SK-N-SH (cell line): ENCODE data around the gene SORCS3. TPM values are rescaled to one million over a fixed set of nuclear protein-coding genes. Genes with fewer than 3 reads are reported as not detected.

Experiments
- CTCF ChIA-PET: fragments of 300-600, 350-600 bp; formaldehyde crosslinking; extraction: SDS; loops from one replicate; lab custom pipeline; 2021; lab: Yijun Ruan, JAX
- POLR2A ChIA-PET: fragments of 350-600 bp; sonication (Branson Sonifier 250); formaldehyde crosslinking; extraction: SDS; loops from one replicate; lab custom pipeline; 2020; ENCODE audit warnings: antibody characterized with exemption, inconsistent platforms; lab: Yijun Ruan, JAX
- DNase-seq: peaks from one replicate; pipeline ENCODE4 v3.0.0; 2012
- H2AFZ ChIP-seq: fragments of 200-600 bp; sonication (generic); 2 replicates; pipeline ENCODE4 v1.8.1; 2016; ENCODE audit warnings: antibody characterized with exemption, mild to moderate bottlenecking, low read depth
- H3F3A ChIP-seq: fragments of 200-600 bp; sonication (generic); replicated peaks from 2 replicates; pipeline ENCODE3; 2016; ENCODE audit warnings: antibody characterized with exemption, mild to moderate bottlenecking; ENCODE audit not compliant: insufficient read depth
- H3K27ac ChIP-seq, 2 experiments: fragments of 200-500 bp in 1 of 2; fragments of 200-600 bp in 1 of 2; sonication (Bioruptor generic) in 1 of 2; sonication (generic), shearing (Covaris generic) in 1 of 2; 2 replicates each; pipeline versions ENCODE4 v1.5.1 to v1.6.1; 2014 to 2016; ENCODE audit warnings: low read depth in 2 of 2, inconsistent platforms in 1 of 2, low read length in 1 of 2, mild to moderate bottlenecking in 1 of 2, mixed read lengths in 1 of 2
- H3K27me3 ChIP-seq: fragments of 200-600 bp; sonication (generic), shearing (Covaris generic); 2 replicates; pipeline ENCODE4 v1.6.1; 2016; ENCODE audit warnings: mixed run types; ENCODE audit not compliant: insufficient read depth
- H3K36me3 ChIP-seq, 2 experiments: fragments of 200-500 bp in 1 of 2; fragments of 200-600 bp in 1 of 2; sonication (Bioruptor generic) in 1 of 2; sonication (generic) in 1 of 2; replicated peaks in 1 of 2; 2 replicates each; pipeline versions ENCODE3 to v1.5.1; 2014 to 2016; ENCODE audit warnings: low read length in 1 of 2, mild to moderate bottlenecking in 1 of 2; ENCODE audit not compliant: insufficient read depth in 2 of 2, control insufficient read depth in 1 of 2
- H3K4me1 ChIP-seq, 2 experiments: fragments of 200-500 bp in 1 of 2; fragments of 200-600 bp in 1 of 2; sonication (Bioruptor generic) in 1 of 2; sonication (generic), shearing (Covaris generic) in 1 of 2; 2 replicates each; pipeline versions ENCODE4 v1.5.1 to v1.6.1; 2014 to 2016; ENCODE audit warnings: low read depth in 1 of 2, low read length in 1 of 2, mixed run types in 1 of 2; ENCODE audit not compliant: insufficient read depth in 2 of 2, control insufficient read depth in 1 of 2
- H3K4me2 ChIP-seq: fragments of 200-600 bp; sonication (generic), shearing (Covaris generic); 2 replicates; pipeline ENCODE4 v1.6.1; 2017; ENCODE audit warnings: mixed run types
- H3K4me3 ChIP-seq, 2 experiments: fragments of 200-500 bp in 1 of 2; fragments of 200-600 bp in 1 of 2; sonication (Bioruptor generic) in 1 of 2; sonication (generic), shearing (Covaris generic) in 1 of 2; 2 replicates each; pipeline versions ENCODE4 v1.5.1 to v1.8.1; 2014 to 2016; ENCODE audit warnings: low read depth in 2 of 2, inconsistent platforms in 1 of 2, low read length in 1 of 2, mild to moderate bottlenecking in 1 of 2, mixed read lengths in 1 of 2, moderate library complexity in 1 of 2
- H3K79me2 ChIP-seq: fragments of 200-600 bp; sonication (generic); 2 replicates; pipeline ENCODE4 v1.8.1; 2017; ENCODE audit warnings: mild to moderate bottlenecking; ENCODE audit not compliant: insufficient read depth
- H3K9ac ChIP-seq: fragments of 200-600 bp; sonication (generic); 2 replicates; pipeline ENCODE4 v1.6.1; 2017; ENCODE audit warnings: mixed run types
- H3K9me2 ChIP-seq: fragments of 200-600 bp; sonication (generic); 2 replicates; pipeline ENCODE4 v1.6.1; 2017; ENCODE audit warnings: mixed run types
- H3K9me3 ChIP-seq: fragments of 200-600 bp; sonication (generic); 2 replicates; pipeline ENCODE4 v1.6.1; 2017; ENCODE audit warnings: mixed run types, mild to moderate bottlenecking, moderate library complexity
- H4K20me1 ChIP-seq: fragments of 200-600 bp; sonication (generic); 2 replicates; pipeline ENCODE4 v1.6.1; 2017; ENCODE audit warnings: mild to moderate bottlenecking, mixed run types; ENCODE audit not compliant: insufficient read depth
- CHD2 ChIP-seq: fragments of 150-350 bp; IDR thresholded peaks from 2 replicates; pipeline ENCODE4 v1.6.1; 2018; ENCODE audit warnings: low read length; ENCODE audit not compliant: partially characterized antibody
- ELF1 ChIP-seq: IDR thresholded peaks from 2 replicates; pipeline ENCODE4 v1.4.0; 2012
- EP300 ChIP-seq, 2 experiments: IDR thresholded peaks; 2 replicates each; pipeline versions ENCODE4 v1.4.0 to v1.6.1; 2012; ENCODE audit warnings: borderline replicate concordance in 1 of 2, low read depth in 1 of 2, low read length in 1 of 2
- EZH2phosphoT487 ChIP-seq: fragments of 200-600 bp; sonication (generic); IDR thresholded peaks from 2 replicates; pipeline ENCODE4 v1.6.1; 2017; ENCODE audit warnings: low read depth, mixed run types, mild to moderate bottlenecking, antibody characterized with exemption, moderate library complexity, borderline replicate concordance
- FOSL2 ChIP-seq: IDR thresholded peaks from 2 replicates; pipeline ENCODE4 v1.4.0; 2012; ENCODE audit warnings: low read depth, mild to moderate bottlenecking, moderate library complexity, borderline replicate concordance
- FOXJ3 ChIP-seq: sonication (generic); formaldehyde crosslinking; IDR thresholded peaks from 2 replicates; pipeline ENCODE4 v1.5.1; 2020; ENCODE audit warnings: mild to moderate bottlenecking, missing genetic modification reagents
- FOXM1 ChIP-seq: IDR thresholded peaks from 2 replicates; pipeline ENCODE4 v1.4.0; 2012; ENCODE audit warnings: low read depth, mild to moderate bottlenecking
- GATA2 ChIP-seq: sonication (generic); formaldehyde crosslinking; IDR thresholded peaks from 2 replicates; pipeline ENCODE4 v1.5.0; 2020; ENCODE audit warnings: mild to moderate bottlenecking, missing genetic modification reagents
- JUND ChIP-seq: IDR thresholded peaks from 2 replicates; pipeline ENCODE4 v1.4.0; 2012
- MXI1 ChIP-seq: IDR thresholded peaks from 2 replicates; pipeline ENCODE4 v1.6.1; 2012; ENCODE audit warnings: mild to moderate bottlenecking, low read depth, low read length, improper control_type of control experiment
- NFIC ChIP-seq: IDR thresholded peaks from 2 replicates; pipeline ENCODE4 v1.4.0; 2012; ENCODE audit warnings: borderline replicate concordance
- NRF1 ChIP-seq: IDR thresholded peaks from 2 replicates; pipeline ENCODE4 v1.6.1; 2012; ENCODE audit warnings: low read depth, mild to moderate bottlenecking, low read length
- POLR2AphosphoS5 ChIP-seq: IDR thresholded peaks from 2 replicates; pipeline ENCODE4 v1.6.1; 2012; ENCODE audit warnings: low read depth, low read length
- RCOR1 ChIP-seq: fragments of 150-350 bp; IDR thresholded peaks from 2 replicates; pipeline ENCODE4 v1.6.1; 2017; ENCODE audit warnings: antibody characterized with exemption, low read length
- RFX5 ChIP-seq: IDR thresholded peaks from 2 replicates; pipeline ENCODE4 v1.6.1; 2012; ENCODE audit warnings: mild to moderate bottlenecking, improper control_type of control experiment, low read length
- RXRA ChIP-seq: IDR thresholded peaks from 2 replicates; pipeline ENCODE4 v1.4.0; 2012; ENCODE audit warnings: low read depth, mild to moderate bottlenecking, borderline replicate concordance
- SIN3A ChIP-seq: IDR thresholded peaks from 2 replicates; pipeline ENCODE4 v1.6.1; 2012; ENCODE audit warnings: low read depth, mild to moderate bottlenecking, low read length, moderate library complexity, borderline replicate concordance
- SMC3 ChIP-seq: IDR thresholded peaks from 2 replicates; pipeline ENCODE4 v1.6.1; 2012; ENCODE audit warnings: low read depth, low read length, improper control_type of control experiment
- TAF1 ChIP-seq: IDR thresholded peaks from 2 replicates; pipeline ENCODE4 v1.6.1; 2012; ENCODE audit warnings: low read depth, mild to moderate bottlenecking, low read length, moderate library complexity, borderline replicate concordance
- TCF12 ChIP-seq: IDR thresholded peaks from 2 replicates; pipeline ENCODE4 v1.4.0; 2012
- TEAD4 ChIP-seq: IDR thresholded peaks from 2 replicates; pipeline ENCODE4 v1.4.0; 2012; ENCODE audit warnings: mild to moderate bottlenecking, borderline replicate concordance; ENCODE audit not compliant: insufficient read depth
- YY1 ChIP-seq: IDR thresholded peaks from 2 replicates; pipeline ENCODE4 v1.4.0; 2012; ENCODE audit warnings: low read depth, mild to moderate bottlenecking
- WGBS: methylation state at CpG from one replicate; pipeline ENCODE4 v1.1.6; 2017; ENCODE audit warnings: low lambda C conversion rate; 5-methylcytosine and 5-hydroxymethylcytosine counted together
- polyA plus RNA-seq, 3 experiments: library from polyadenylated mRNA; depleted of rRNA; stranded (reverse); fragments of >200 nt; gene quantifications; 2 replicates each; pipeline ENCODE4 v1.2.3, GENCODE V29; 2012

The SORCS3 gene
- polyA plus RNA-seq, 1 of the 3 experiments (the other 2 are of a cell fraction), result not detected

- H3K36me3 ChIP-seq, result no peaks in the 10 kb centered on the region
- H3K4me3 ChIP-seq, result no peak overlapping the region
- no peaks in the 10 kb centered on the region for H4K20me1 ChIP-seq
- no peaks in the 10 kb centered on the region for H3K9me2 ChIP-seq
- no peaks in the 10 kb centered on the region for H3K79me2 ChIP-seq
- WGBS, result 37% methylated on average over 4 of the region's 4 CpGs
- no peak overlapping the region for H2AFZ ChIP-seq
- DNase-seq, result no peak
- CTCF ChIA-PET, result no interaction called here
- no peaks in the 10 kb centered on the region for H3K9me3 ChIP-seq
- H3K4me2 ChIP-seq, result no peak overlapping the region
- no peak overlapping the region for H3K27ac ChIP-seq
- no peak overlapping the region for H3K9ac ChIP-seq
- H3K27me3 ChIP-seq, result no peaks in the 10 kb centered on the region
- no peak for TF ChIP-seq CHD2
- no peak for TF ChIP-seq EP300 (IDR thresholded peaks at IDR 0.05; ENCODE audit: borderline replicate concordance in 1 of 2, low read depth in 1 of 2, low read length in 1 of 2)
- no peak for TF ChIP-seq NRF1
- TF ChIP-seq ELF1, result no peak
- no peak for TF ChIP-seq TCF12
- no peak for TF ChIP-seq POLR2AphosphoS5
- no peak for TF ChIP-seq MXI1
- no peak for TF ChIP-seq YY1
- TF ChIP-seq TAF1, result no peak
- no peak for TF ChIP-seq SMC3
- no peak for TF ChIP-seq TEAD4
- no peak for TF ChIP-seq SIN3A
- TF ChIP-seq GATA2 (CRISPR knock-in tag), result no peak
- TF ChIP-seq JUND, result no peak
- no peak for TF ChIP-seq NFIC
- TF ChIP-seq RCOR1, result no peak
- TF ChIP-seq RFX5, result no peak
- TF ChIP-seq, all 33 proteins: peak for 0
- POLR2A ChIA-PET, result no interaction called here
- Histone ChIP-seq H3F3A (no peaks in the 10 kb centered on the region), H3K4me1 (no peaks in the 10 kb centered on the region; a peak in 1 of 4 replicates)
Observed at GRCh38 chr10:105185161-105185560, 544.1 kb downstream of the SORCS3 start.

- no peaks in the 10 kb centered on the region for H3K79me2 ChIP-seq
- H3K4me3 ChIP-seq, result no peak overlapping the region
- ChIA-PET POLR2A (no interaction called here), CTCF (interaction anchor here (1.2 kb wide), 1 partner anchor 9 kb away, joined by 3 read pairs; no protein-coding TSS in a partner anchor)
- H3K9me3 ChIP-seq, result no peaks in the 10 kb centered on the region
- H3K27me3 ChIP-seq, result no peaks in the 10 kb centered on the region
- no peak overlapping the region for H3K27ac ChIP-seq
- no peaks in the 10 kb centered on the region for H3K36me3 ChIP-seq
- H3K4me2 ChIP-seq, result no peak overlapping the region
- H4K20me1 ChIP-seq, result no peaks in the 10 kb centered on the region
- H3K9me2 ChIP-seq, result no peaks in the 10 kb centered on the region
- DNase-seq, result no peak
- H3F3A ChIP-seq, result no peaks in the 10 kb centered on the region
- TF ChIP-seq TEAD4, result no peak
- no peak for TF ChIP-seq EZH2phosphoT487
- TF ChIP-seq TAF1, result no peak
- no peak for TF ChIP-seq FOXM1
- no peak for TF ChIP-seq JUND
- no peak for TF ChIP-seq CHD2
- TF ChIP-seq RXRA, result no peak
- TF ChIP-seq FOSL2, result no peak
- no peak for TF ChIP-seq SMC3
- TF ChIP-seq FOXJ3 (CRISPR knock-in tag), result no peak
- TF ChIP-seq ELF1, result no peak
- TF ChIP-seq SIN3A, result no peak
- 25% methylated on average over 3 of the region's 3 CpGs for WGBS
- no peaks in the 10 kb centered on the region; a peak in 1 of 4 replicates for H3K4me1 ChIP-seq
- H2AFZ ChIP-seq, result no peak overlapping the region
- H3K9ac ChIP-seq, result no peak overlapping the region
Observed at GRCh38 chr10:105187243-105187642, 546.2 kb downstream of the SORCS3 start.
